T-helper 1 cell treated with Interleukin-12 subunit alpha and Interleukin-12 subunit beta and Interleukin-4 antibody, amounts not matched to agents 30 μg/mL and 1 μg/mL, for 36 hours (primary cell): ENCODE results near the gene MMP24OS.

Experiments
- H3K27ac Mint-ChIP-seq: one replicate; pipeline ENCODE4 v1.8.0; 2021; ENCODE audit warnings: mild to moderate bottlenecking, mixed read lengths
- H3K27me3 Mint-ChIP-seq: one replicate; pipeline ENCODE4 v1.8.0; 2021; ENCODE audit warnings: low read depth, mixed read lengths
- H3K36me3 Mint-ChIP-seq: one replicate; pipeline ENCODE4 v1.8.0; 2021; ENCODE audit warnings: low read depth, mixed read lengths
- H3K4me1 Mint-ChIP-seq: one replicate; pipeline ENCODE4 v1.8.0; 2021; ENCODE audit warnings: low read depth, mixed read lengths
- H3K4me3 Mint-ChIP-seq: one replicate; pipeline ENCODE4 v1.8.0; 2021; ENCODE audit warnings: mild to moderate bottlenecking, moderate library complexity, mixed read lengths
- H3K9me3 Mint-ChIP-seq: one replicate; pipeline ENCODE4 v1.8.0; 2021; ENCODE audit warnings: mixed read lengths

Gene MMP24OS

GRCh38 chr20:35290186-35290886 lies 12.4 kb upstream of the MMP24OS start:
- no peak overlapping the region for H3K4me3 Mint-ChIP-seq
- H3K27me3 Mint-ChIP-seq: no peaks in the 10 kb centered on the region
- H3K4me1 Mint-ChIP-seq: peaks cover 3% of the 10 kb centered on the region
- H3K36me3 Mint-ChIP-seq: no peaks in the 10 kb centered on the region
- H3K27ac Mint-ChIP-seq: no peak overlapping the region
- H3K9me3 Mint-ChIP-seq: no peaks in the 10 kb centered on the region

- Mint-ChIP-seq H3K27me3 (no peaks in the 10 kb centered on the region), H3K4me1 (peaks cover 15% of the 10 kb centered on the region), H3K36me3 (no peaks in the 10 kb centered on the region), H3K27ac (no peak overlapping the region), H3K4me3 (no peak overlapping the region), H3K9me3 (no peaks in the 10 kb centered on the region)
Measured at GRCh38 chr20:35288325-35289060, 10.6 kb upstream of the MMP24OS start.

- Mint-ChIP-seq H3K4me1 (peaks cover 18% of the 10 kb centered on the region), H3K9me3 (no peaks in the 10 kb centered on the region), H3K4me3 (no peak overlapping the region), H3K27me3 (no peaks in the 10 kb centered on the region), H3K36me3 (no peaks in the 10 kb centered on the region), H3K27ac (no peak overlapping the region)
Measured at GRCh38 chr20:35287509-35288324, 9.8 kb upstream of the MMP24OS start.

- no peaks in the 10 kb centered on the region for H3K27me3 Mint-ChIP-seq
- peaks cover 4% of the 10 kb centered on the region for H3K36me3 Mint-ChIP-seq
- no peak overlapping the region for H3K27ac Mint-ChIP-seq
- no peak overlapping the region for H3K4me3 Mint-ChIP-seq
- H3K9me3 Mint-ChIP-seq: no peaks in the 10 kb centered on the region
- H3K4me1 Mint-ChIP-seq: peaks cover 22% of the 10 kb centered on the region
Measured at GRCh38 chr20:35286899-35287508, 9.1 kb upstream of the MMP24OS start.

- Mint-ChIP-seq H3K9me3 (no peaks in the 10 kb centered on the region), H3K27ac (peak overlapping the region; percentile 89), H3K4me1 (peaks cover 22% of the 10 kb centered on the region), H3K27me3 (no peaks in the 10 kb centered on the region), H3K4me3 (peak overlapping the region; percentile 77), H3K36me3 (peaks cover 5% of the 10 kb centered on the region)
Measured at GRCh38 chr20:35286077-35286898, 8.4 kb upstream of the MMP24OS start.

- Mint-ChIP-seq H3K27me3 (no peaks in the 10 kb centered on the region), H3K4me3 (peak overlapping the region; percentile 77), H3K36me3 (peaks cover 5% of the 10 kb centered on the region), H3K9me3 (no peaks in the 10 kb centered on the region), H3K27ac (peak overlapping the region; percentile 89), H3K4me1 (peaks cover 22% of the 10 kb centered on the region)
Measured at GRCh38 chr20:35285806-35286076, 7.8 kb upstream of the MMP24OS start.

GRCh38 chr20:35284992-35285805 lies 7.3 kb upstream of the MMP24OS start:
- Mint-ChIP-seq H3K27ac (peak overlapping the region; percentile 89), H3K27me3 (no peaks in the 10 kb centered on the region)

GRCh38 chr20:35284267-35284991 lies 6.5 kb upstream of the MMP24OS start, which contains the start of gene EIF6:
Gene EIF6, minus strand, starts transcription at chr20:35284772. Its CDS starts 285 bp downstream, at chr20:35284487.
- H3K27me3 Mint-ChIP-seq: no peaks in the 10 kb centered on the region
- H3K4me1 Mint-ChIP-seq: peaks cover 22% of the 10 kb centered on the region
- peak within 1 kb of the TSS; percentile 89 for H3K27ac Mint-ChIP-seq
- H3K4me3 Mint-ChIP-seq: peak within 1 kb of the TSS; percentile 92
- peaks cover 11% of the 10 kb centered on the region for H3K36me3 Mint-ChIP-seq
- no peaks in the 10 kb centered on the region for H3K9me3 Mint-ChIP-seq

More at GRCh38 chr20:35284992-35285805, 7.3 kb upstream of the MMP24OS start:
- H3K4me3 Mint-ChIP-seq: peak overlapping the region; percentile 92
- peaks cover 10% of the 10 kb centered on the region for H3K36me3 Mint-ChIP-seq
- no peaks in the 10 kb centered on the region for H3K9me3 Mint-ChIP-seq
- H3K4me1 Mint-ChIP-seq: peaks cover 22% of the 10 kb centered on the region

- peaks cover 15% of the 10 kb centered on the region for H3K36me3 Mint-ChIP-seq
- peaks cover 22% of the 10 kb centered on the region for H3K4me1 Mint-ChIP-seq
- H3K27me3 Mint-ChIP-seq: no peaks in the 10 kb centered on the region
- H3K27ac Mint-ChIP-seq: peak overlapping the region; percentile 81
- no peaks in the 10 kb centered on the region for H3K9me3 Mint-ChIP-seq
- peak overlapping the region; percentile 92 for H3K4me3 Mint-ChIP-seq
Measured at GRCh38 chr20:35283441-35284266, 5.7 kb upstream of the MMP24OS start.

GRCh38 chr20:35281506-35282101 lies 3.7 kb upstream of the MMP24OS start:
- Mint-ChIP-seq H3K4me1 (peaks cover 23% of the 10 kb centered on the region), H3K27me3 (no peaks in the 10 kb centered on the region), H3K36me3 (peaks cover 27% of the 10 kb centered on the region), H3K9me3 (no peaks in the 10 kb centered on the region), H3K27ac (no peak overlapping the region), H3K4me3 (no peak overlapping the region)

GRCh38 chr20:35280523-35280922 lies 2.6 kb upstream of the MMP24OS start:
- peaks cover 27% of the 10 kb centered on the region for H3K36me3 Mint-ChIP-seq
- H3K27ac Mint-ChIP-seq: peak overlapping the region; percentile 61
- no peak overlapping the region for H3K4me3 Mint-ChIP-seq
- H3K4me1 Mint-ChIP-seq: peaks cover 21% of the 10 kb centered on the region
- no peaks in the 10 kb centered on the region for H3K9me3 Mint-ChIP-seq
- H3K27me3 Mint-ChIP-seq: no peaks in the 10 kb centered on the region
